GM12874 (cell line): ENCODE results near the gene VSIG8.

Experiments used
- TF ChIP-seq, protein P1 (sequence below): IDR thresholded peaks from 2 replicates; pipeline ENCODE4 v1.5.1; 2011; ENCODE audit warnings: low read depth, mild to moderate bottlenecking, control low read depth, low read length, moderate library complexity; ENCODE audit not compliant: insufficient read depth

VSIG8 gene

DNA sequence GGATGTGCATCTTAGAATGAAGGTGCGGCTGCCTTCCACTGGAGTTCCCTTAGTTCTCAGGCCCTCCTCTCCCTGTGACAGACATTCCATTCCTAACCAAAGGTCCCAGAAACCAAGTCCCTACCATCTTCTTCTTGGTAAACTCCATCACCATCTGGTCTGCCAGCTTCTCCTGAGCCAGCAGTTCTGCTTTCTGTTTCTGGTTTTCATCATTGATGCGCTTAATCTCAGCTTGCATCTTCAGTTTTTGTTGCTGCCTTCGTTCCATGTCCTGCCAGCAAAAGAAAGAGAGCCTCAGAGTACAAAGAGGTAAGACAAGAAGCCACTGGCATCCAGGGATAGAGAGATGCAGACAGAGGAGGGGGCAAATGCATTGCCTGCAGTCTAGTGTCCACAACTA lies 18.0 kb upstream of the VSIG8 start:
- TF ChIP-seq, protein P1, sequence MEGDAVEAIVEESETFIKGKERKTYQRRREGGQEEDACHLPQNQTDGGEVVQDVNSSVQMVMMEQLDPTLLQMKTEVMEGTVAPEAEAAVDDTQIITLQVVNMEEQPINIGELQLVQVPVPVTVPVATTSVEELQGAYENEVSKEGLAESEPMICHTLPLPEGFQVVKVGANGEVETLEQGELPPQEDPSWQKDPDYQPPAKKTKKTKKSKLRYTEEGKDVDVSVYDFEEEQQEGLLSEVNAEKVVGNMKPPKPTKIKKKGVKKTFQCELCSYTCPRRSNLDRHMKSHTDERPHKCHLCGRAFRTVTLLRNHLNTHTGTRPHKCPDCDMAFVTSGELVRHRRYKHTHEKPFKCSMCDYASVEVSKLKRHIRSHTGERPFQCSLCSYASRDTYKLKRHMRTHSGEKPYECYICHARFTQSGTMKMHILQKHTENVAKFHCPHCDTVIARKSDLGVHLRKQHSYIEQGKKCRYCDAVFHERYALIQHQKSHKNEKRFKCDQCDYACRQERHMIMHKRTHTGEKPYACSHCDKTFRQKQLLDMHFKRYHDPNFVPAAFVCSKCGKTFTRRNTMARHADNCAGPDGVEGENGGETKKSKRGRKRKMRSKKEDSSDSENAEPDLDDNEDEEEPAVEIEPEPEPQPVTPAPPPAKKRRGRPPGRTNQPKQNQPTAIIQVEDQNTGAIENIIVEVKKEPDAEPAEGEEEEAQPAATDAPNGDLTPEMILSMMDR = no peak

DNA sequence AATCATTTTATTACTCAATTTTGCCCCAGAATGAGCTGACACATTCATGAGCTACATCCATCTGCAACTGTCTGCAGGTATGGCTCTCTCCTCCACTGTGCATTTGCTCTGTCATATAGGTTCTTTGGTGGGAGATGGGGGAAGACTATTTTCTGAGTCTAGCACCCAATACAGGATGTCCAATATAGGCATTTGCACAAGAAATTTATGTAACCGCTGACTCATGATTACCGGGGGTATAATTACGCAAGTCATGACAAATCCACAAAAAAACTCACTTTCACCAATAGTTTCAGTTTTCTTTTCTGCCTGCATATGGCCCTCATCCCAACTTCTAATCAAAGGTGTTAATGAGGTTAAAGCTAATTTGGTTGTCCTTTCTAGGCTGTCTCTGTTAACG lies 17.5 kb upstream of the VSIG8 start:
- TF ChIP-seq, protein P1 = no peak

DNA sequence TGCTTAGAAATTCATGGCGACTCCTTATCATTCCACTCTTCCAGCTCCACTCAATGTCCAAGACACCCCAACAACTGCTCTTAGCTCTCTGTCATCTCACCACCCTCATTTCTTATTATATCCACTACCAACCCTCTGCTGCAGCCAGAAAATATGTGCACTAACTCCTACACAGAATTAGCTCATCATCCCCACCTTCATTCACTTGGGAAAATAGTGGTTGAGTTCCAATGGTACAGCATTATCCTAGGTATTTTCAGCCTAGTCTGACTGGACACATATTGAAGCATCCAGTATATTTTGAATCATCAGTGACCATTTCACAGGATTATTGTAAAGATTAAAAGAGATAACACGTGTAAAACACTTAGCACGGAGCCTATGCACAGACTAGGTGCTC lies 16.7 kb upstream of the VSIG8 start:
- TF ChIP-seq, protein P1 = no peak

DNA sequence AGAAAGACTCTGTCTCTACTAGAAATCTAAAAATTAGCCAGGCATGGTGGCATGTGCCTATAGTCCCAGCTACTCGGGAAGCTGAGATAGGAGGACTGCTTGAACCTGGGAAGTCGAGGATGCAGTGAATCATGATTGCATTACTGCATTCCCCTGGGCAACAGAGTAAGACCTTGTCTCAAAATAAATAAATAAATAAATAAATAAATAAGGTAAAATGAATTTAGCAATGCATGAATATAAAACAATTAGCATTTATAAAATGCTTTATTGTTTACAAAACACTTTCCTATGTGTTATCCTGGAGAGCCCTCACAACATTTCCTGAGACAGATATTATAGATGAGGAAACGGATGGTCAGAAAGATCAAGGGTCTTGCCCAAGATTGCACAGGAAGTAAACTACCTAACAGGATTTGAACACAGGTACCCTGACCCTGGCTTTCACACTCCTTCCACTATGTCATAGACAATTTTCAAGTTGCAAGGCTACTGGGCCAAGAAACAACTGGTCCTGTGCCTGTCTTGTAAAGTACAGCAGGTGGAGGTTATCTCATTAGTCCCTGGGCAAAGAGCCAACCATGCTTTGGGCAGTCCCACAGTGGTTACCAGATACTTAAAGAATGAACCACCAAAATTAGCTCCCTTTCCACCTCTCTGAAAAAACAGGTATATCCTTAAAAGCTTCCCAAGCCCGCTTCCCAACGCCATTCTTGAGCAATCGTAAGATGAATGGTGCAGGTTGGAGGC lies 15.4 kb upstream of the VSIG8 start:
- TF ChIP-seq, protein P1 = no peak

DNA sequence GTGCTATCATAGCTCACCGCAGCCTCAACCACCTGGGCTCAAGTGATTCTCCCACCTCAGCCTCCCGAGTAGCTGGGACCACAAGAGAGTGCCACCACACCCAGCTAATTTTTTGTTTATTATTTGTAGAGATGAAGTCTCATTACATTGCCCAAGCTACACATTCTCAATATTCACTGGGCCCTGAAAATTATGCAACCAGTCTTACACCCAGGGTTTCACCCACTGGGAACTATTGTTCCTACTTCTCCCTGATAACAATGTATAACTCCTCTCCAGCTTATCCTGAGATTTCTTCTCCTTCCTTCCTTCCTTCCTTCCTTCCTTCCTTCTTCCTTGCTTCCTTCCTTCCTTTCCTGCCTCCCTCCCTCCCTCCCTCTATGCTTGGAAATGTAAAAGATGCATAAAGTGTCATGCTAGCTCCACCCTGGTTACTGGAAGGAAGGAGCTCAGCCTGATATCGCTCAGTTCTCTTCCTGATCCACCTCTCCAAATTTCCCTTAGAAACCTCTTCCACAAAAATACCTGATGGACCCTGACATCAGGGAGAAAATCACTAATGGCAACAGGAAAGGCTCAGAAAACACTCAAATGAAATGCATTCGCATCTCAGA lies 11.2 kb upstream of the VSIG8 start:
- TF ChIP-seq, protein P1 = no peak

DNA sequence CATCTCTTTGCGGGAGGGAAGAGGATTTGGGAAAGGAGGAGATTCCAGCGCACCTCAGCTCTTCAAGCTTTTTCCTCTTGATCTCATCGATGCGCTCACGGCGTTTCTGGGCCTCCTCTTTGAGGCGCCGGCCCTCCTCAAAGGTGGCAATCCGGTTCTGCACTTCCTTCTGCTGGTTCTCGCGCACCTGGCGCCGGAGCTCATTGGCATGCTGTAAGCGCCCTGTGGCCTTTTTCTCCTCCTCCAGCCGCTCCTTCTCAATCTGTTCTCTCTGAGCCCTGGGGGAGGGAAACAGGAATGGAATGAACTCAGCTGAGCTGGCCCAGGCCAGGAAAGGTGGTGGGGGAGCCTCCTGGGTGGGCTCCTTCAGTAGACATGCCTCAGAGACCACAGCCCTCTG lies 10.4 kb upstream of the VSIG8 start:
- TF ChIP-seq, protein P1 = no peak

DNA sequence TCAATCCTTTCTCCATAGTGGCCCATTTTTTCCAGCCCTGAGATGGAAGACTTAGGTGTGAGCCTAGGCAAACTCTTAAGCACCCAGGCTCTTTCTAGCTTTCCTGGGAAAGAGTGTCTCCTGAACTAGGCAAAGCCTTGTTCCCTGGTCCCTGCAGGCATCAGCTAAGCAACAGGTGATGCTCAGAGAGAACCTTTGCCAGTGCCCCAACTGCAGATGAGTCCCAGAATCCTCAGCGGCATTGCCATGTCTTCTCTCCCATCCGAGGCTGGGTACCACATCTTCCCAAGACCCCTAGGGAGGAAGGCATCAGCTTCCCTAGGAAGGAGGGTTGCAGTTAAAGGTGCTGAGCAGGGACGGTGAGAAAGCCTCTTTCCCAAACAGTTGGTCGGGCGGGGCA lies 8.2 kb upstream of the VSIG8 start:
- TF ChIP-seq, protein P1 = no peak
